SJCRH30 (cell line): Measurements from ENCODE around the gene DNAJB5. TPM values are rescaled to one million over a fixed set of nuclear protein-coding genes. Genes with fewer than 3 reads are reported as not detected.
A peak's percentile ranks its signal among the peaks of the same experiment; 100 is the strongest.
"Not testable (repeated sequence)": the region's sequence is repeated elsewhere in the genome, so short reads cannot be mapped to it uniquely, and the experiment has no call there.

Source experiments
- DNase-seq, 2 experiments: peaks; one replicate each; pipeline ENCODE4 v3.0.0-alpha.2; 2015 to 2020
- H3K27ac ChIP-seq: fragments of 250-450 bp; sonication (Bioruptor Pico); 2 replicates; pipeline ENCODE4 v1.5.1; 2020; ENCODE audit warnings: mild to moderate bottlenecking, moderate library complexity
- H3K27me3 ChIP-seq: fragments of 250-450 bp; sonication (Bioruptor Pico); 2 replicates; pipeline ENCODE4 v1.5.1; 2020; ENCODE audit warnings: mild to moderate bottlenecking, moderate library complexity
- H3K36me3 ChIP-seq: fragments of 250-450 bp; sonication (Bioruptor Pico); 2 replicates; pipeline ENCODE4 v1.5.1; 2020; ENCODE audit warnings: mild to moderate bottlenecking, moderate library complexity
- H3K4me1 ChIP-seq: fragments of 250-450 bp; sonication (Bioruptor Pico); 2 replicates; pipeline ENCODE4 v1.5.1; 2020; ENCODE audit warnings: mild to moderate bottlenecking, moderate library complexity
- H3K4me3 ChIP-seq: fragments of 250-450 bp; sonication (Bioruptor Pico); 2 replicates; pipeline ENCODE4 v1.5.1; 2020; ENCODE audit warnings: mild to moderate bottlenecking, moderate library complexity
- H3K9me3 ChIP-seq: fragments of 250-450 bp; sonication (Bioruptor Pico); replicated peaks from 2 replicates; pipeline ENCODE4 v1.5.1; 2020; ENCODE audit warnings: mild to moderate bottlenecking, moderate library complexity
- total RNA-seq: library from RNA; depleted of rRNA; stranded (reverse); fragments of >200 nt; shearing (Covaris generic); gene quantifications from 2 replicates; pipeline ENCODE4 v1.2.3, GENCODE V29; 2014; rRNA removed

DNAJB5 gene
- total RNA-seq, result 18.2 and 18.5 TPM in 2 replicates

GRCh38 chr9:34989003-34989945 lies at the start of gene DNAJB5:
Gene DNAJB5 (plus strand): TSS chr9:34989745. CDS start chr9:34990631, 886 bp downstream.
- Histone ChIP-seq H3K27ac (peak within 1 kb of the TSS; percentile 73), H3K4me1 (peaks cover 24% of the 10 kb centered on the region), H3K36me3 (no peaks in the 10 kb centered on the region), H3K9me3 (no peaks in the 10 kb centered on the region), H3K4me3 (peak within 1 kb of the TSS; percentile 87), H3K27me3 (no peaks in the 10 kb centered on the region)
- DNase-seq, result peak; percentile 98 to 99

- not testable (repeated sequence) for H3K27ac ChIP-seq, H3K36me3 ChIP-seq, H3K4me1 ChIP-seq, H3K27me3 ChIP-seq, H3K4me3 ChIP-seq, DNase-seq, H3K9me3 ChIP-seq
Measured at GRCh38 chr9:34939989-34940388, 49.6 kb upstream of the DNAJB5 start.

GRCh38 chr9:34948451-34948850 lies 41.1 kb upstream of the DNAJB5 start:
- Histone ChIP-seq H3K27ac (no peak overlapping the region), H3K36me3 (no peaks in the 10 kb centered on the region), H3K9me3 (no peaks in the 10 kb centered on the region), H3K4me1 (no peaks in the 10 kb centered on the region), H3K4me3 (no peak overlapping the region), H3K27me3 (0 out of 2 replicates have a peak, but pooled peaks cover 2% of the 10 kb centered on the region)
- no peak for DNase-seq

GRCh38 chr9:34954225-34954624 lies 35.3 kb upstream of the DNAJB5 start:
- H3K9me3 ChIP-seq, result no peaks in the 10 kb centered on the region
- no peak overlapping the region for H3K4me3 ChIP-seq
- no peak overlapping the region for H3K27ac ChIP-seq
- no peak for DNase-seq
- no peaks in the 10 kb centered on the region for H3K36me3 ChIP-seq
- H3K27me3 ChIP-seq, result 0 out of 2 replicates have a peak, but pooled peaks cover 2% of the 10 kb centered on the region
- no peaks in the 10 kb centered on the region for H3K4me1 ChIP-seq

DNA sequence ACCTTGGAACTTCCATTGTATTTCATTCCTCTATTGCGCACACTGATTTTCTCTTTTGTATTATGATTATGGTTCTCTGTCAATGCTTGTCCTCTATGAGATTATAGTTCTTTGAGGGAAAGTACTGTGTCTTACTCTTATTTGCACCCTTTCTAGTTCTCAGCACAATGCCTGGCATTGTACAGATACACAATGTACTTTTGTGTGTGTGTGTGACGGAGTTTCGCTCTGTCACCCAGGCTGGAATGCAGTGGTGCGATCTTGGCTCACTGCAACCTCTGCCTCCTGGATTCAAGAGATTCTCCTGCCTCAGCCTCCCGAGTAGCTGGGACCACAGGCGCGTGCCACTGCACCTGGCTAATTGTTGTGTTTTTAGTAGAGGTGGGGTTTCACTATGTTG lies 33.5 kb upstream of the DNAJB5 start:
- H3K9me3 ChIP-seq, H3K4me3 ChIP-seq, H3K36me3 ChIP-seq, H3K27me3 ChIP-seq, DNase-seq, H3K27ac ChIP-seq, H3K4me1 ChIP-seq: not testable (repeated sequence)

DNA sequence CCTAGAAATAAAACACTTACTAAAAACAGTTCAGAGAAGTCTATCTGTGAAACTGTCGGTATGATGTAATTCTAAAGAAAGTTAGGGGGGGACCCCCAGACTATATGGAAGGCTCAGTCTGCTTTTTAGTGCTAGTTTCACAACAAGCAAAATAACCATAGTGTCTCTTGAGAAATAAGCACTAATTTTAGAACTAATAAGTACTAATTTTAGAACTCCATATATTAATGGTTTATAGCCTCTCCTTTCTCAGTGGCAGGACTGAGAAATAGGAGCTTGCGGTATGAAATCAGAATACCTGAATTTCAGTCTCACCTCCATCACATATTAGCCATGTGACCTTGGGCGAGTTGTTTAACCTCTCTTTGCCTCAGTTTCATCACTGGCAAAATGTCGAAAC lies 32.9 kb upstream of the DNAJB5 start:
- no peaks in the 10 kb centered on the region for H3K27me3 ChIP-seq
- DNase-seq, result no peak
- no peaks in the 10 kb centered on the region for H3K4me1 ChIP-seq
- no peak overlapping the region for H3K4me3 ChIP-seq
- no peaks in the 10 kb centered on the region for H3K36me3 ChIP-seq
- no peak overlapping the region for H3K27ac ChIP-seq
- no peaks in the 10 kb centered on the region for H3K9me3 ChIP-seq

- no peak for DNase-seq
Measured at GRCh38 chr9:34957492-34958410, 31.8 kb upstream of the DNAJB5 start, which contains the start of gene PHF24. Gene PHF24 (plus strand): TSS chr9:34958285. CDS start chr9:34971299, 13,014 bp downstream.

GRCh38 chr9:34958411-34958982 lies 31.0 kb upstream of the DNAJB5 start:
- no peak overlapping the region for H3K4me3 ChIP-seq
- H3K9me3 ChIP-seq, result no peaks in the 10 kb centered on the region
- DNase-seq, result no peak
- no peak overlapping the region for H3K27ac ChIP-seq
- H3K27me3 ChIP-seq, result no peaks in the 10 kb centered on the region
- H3K4me1 ChIP-seq, result no peaks in the 10 kb centered on the region
- H3K36me3 ChIP-seq, result no peaks in the 10 kb centered on the region

More at GRCh38 chr9:34957492-34958410, 31.8 kb upstream of the DNAJB5 start, which contains the start of gene PHF24:
- H3K9me3 ChIP-seq, result no peaks in the 10 kb centered on the region
- H3K4me3 ChIP-seq, result no peak within 1 kb of the TSS
- no peaks in the 10 kb centered on the region for H3K36me3 ChIP-seq
- H3K27me3 ChIP-seq, result no peaks in the 10 kb centered on the region
- no peak within 1 kb of the TSS for H3K27ac ChIP-seq
- no peaks in the 10 kb centered on the region for H3K4me1 ChIP-seq

- Histone ChIP-seq H3K4me3 (no peak overlapping the region), H3K36me3 (no peaks in the 10 kb centered on the region), H3K27ac (no peak overlapping the region), H3K9me3 (no peaks in the 10 kb centered on the region), H3K27me3 (no peaks in the 10 kb centered on the region), H3K4me1 (no peaks in the 10 kb centered on the region)
- DNase-seq, result no peak
Measured at GRCh38 chr9:34959461-34959860, 30.1 kb upstream of the DNAJB5 start.

DNA sequence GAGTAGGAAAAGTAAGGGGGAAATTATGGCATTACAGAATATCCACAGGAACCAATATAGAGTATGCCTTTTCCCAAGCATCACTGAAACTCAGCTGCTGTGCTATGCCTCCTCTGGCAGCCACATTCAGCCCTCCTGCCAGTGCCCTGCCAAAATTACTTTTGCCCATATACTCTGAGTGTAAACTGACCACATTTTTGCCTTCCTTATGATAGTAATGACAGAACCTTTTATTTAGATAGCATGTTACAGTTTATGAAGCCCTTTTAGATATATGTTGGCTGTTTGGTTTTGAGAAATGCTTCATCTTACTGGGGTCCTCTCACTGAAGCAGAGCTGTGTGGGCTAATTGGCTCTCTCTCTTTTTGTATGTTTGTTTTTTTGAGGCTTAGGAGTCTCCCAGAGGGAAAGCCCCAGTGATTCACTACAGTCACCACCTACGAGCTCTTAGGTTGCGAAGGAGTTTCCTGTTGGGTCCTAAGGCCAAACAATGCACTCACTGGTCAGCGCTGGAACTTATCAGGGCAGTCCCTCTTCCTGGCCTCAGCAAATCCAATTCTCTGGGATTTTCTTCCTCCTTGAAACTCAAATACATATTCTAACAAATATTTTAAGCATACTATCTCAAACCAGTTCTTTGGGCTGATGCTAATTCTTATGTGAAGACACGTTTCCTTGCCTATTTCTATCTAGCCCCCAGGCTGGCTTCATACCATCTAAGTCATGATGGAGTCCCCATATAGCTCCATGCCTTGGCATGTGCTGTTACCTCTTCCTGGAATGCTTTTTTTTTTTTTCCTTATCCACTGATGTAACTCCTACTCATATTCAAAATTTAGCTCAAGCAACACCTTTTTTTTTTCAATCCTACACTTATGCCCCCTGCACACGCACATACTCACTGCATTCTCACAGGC lies 27.7 kb upstream of the DNAJB5 start:
- Histone ChIP-seq H3K36me3 (no peaks in the 10 kb centered on the region), H3K27ac (no peak overlapping the region), H3K4me1 (no peaks in the 10 kb centered on the region), H3K9me3 (no peaks in the 10 kb centered on the region), H3K4me3 (no peak overlapping the region), H3K27me3 (no peaks in the 10 kb centered on the region)
- DNase-seq, result no peak

GRCh38 chr9:34962546-34962945 lies 27.0 kb upstream of the DNAJB5 start:
- no peak overlapping the region for H3K27ac ChIP-seq
- H3K4me3 ChIP-seq, result no peak overlapping the region
- H3K27me3 ChIP-seq, result no peaks in the 10 kb centered on the region
- H3K36me3 ChIP-seq, result no peaks in the 10 kb centered on the region
- no peaks in the 10 kb centered on the region for H3K4me1 ChIP-seq
- no peak for DNase-seq
- H3K9me3 ChIP-seq, result no peaks in the 10 kb centered on the region

GRCh38 chr9:34963552-34963951 lies 26.0 kb upstream of the DNAJB5 start:
- Histone ChIP-seq H3K4me3 (no peak overlapping the region), H3K9me3 (no peaks in the 10 kb centered on the region), H3K4me1 (no peaks in the 10 kb centered on the region), H3K27me3 (no peaks in the 10 kb centered on the region; the same call in 1 of the 2 replicates), H3K36me3 (no peaks in the 10 kb centered on the region), H3K27ac (no peak overlapping the region)
- no peak for DNase-seq

DNA sequence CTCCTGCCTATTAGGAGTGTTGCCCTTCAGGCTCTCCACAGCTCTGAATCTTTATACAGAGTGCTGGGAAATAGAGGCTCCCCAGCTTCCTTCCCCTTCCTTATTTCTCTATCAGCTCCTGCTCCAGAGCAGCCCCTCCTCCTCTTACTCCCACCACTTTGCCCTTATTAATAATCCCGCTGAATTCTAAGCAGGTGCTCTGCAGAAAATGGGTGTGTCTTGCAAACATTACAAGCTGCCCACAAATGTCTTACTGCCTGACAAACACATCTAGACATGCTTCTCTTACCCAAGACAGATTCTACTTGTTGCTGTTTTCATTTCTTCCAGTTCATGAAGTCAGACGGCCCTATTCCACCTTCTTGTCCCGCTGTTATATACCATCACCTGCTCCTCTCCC lies 25.1 kb upstream of the DNAJB5 start:
- Histone ChIP-seq H3K9me3 (no peaks in the 10 kb centered on the region), H3K27ac (no peak overlapping the region), H3K4me1 (no peaks in the 10 kb centered on the region), H3K36me3 (no peaks in the 10 kb centered on the region), H3K27me3 (no peaks in the 10 kb centered on the region; the same call in 1 of the 2 replicates), H3K4me3 (no peak overlapping the region)
- no peak for DNase-seq
